Suprapubic skin (tissue), 4 donors: ENCODE data around the gene SPAG16. TPM values are rescaled to one million over a fixed set of nuclear protein-coding genes. Genes with fewer than 3 reads are reported as not detected.

Experiments
- DNase-seq, 2 donors: peaks; one replicate each; pipeline ENCODE4 v3.0.0-alpha.2; 2019; ENCODE audit warnings: low spot score in 2 of 2
- H3K27ac ChIP-seq: fragments of 200-600 bp; sonication (generic); one replicate; pipeline ENCODE4 v1.5.1; 2019
- H3K27me3 ChIP-seq: fragments of 200-600 bp; sonication (generic); one replicate; pipeline ENCODE4 v1.5.1; 2019
- H3K36me3 ChIP-seq: fragments of 200-600 bp; sonication (generic); one replicate; pipeline ENCODE4 v1.5.1; 2019
- H3K4me1 ChIP-seq: fragments of 200-600 bp; sonication (generic); one replicate; pipeline ENCODE4 v1.5.1; 2019
- H3K4me3 ChIP-seq: fragments of 200-600 bp; sonication (generic); one replicate; pipeline ENCODE4 v1.5.1; 2019; ENCODE audit warnings: mild to moderate bottlenecking
- H3K9me3 ChIP-seq: fragments of 200-600 bp; sonication (generic); one replicate; pipeline ENCODE4 v1.5.1; 2019
- EP300 ChIP-seq: sonication (generic); formaldehyde crosslinking; IDR thresholded peaks from one replicate; pipeline ENCODE4 v1.6.1; 2017; ENCODE audit warnings: antibody characterized with exemption
- POLR2A ChIP-seq, 2 donors: fragments of 450-650 bp; IDR thresholded peaks; one replicate each; pipeline ENCODE4 v1.6.1; 2017; ENCODE audit warnings: antibody characterized with exemption in 2 of 2, mild to moderate bottlenecking in 2 of 2, moderate library complexity in 2 of 2
- POLR2AphosphoS5 ChIP-seq, 3 donors: sonication (generic); formaldehyde crosslinking; IDR thresholded peaks; one replicate each; pipeline ENCODE4 v1.6.1; 2017; ENCODE audit warnings: antibody characterized with exemption in 3 of 3
- WGBS: methylation state at CpG from one replicate; pipeline ENCODE4 v1.1.5; 2018; 5-methylcytosine and 5-hydroxymethylcytosine counted together
- total RNA-seq, 4 donors: library from RNA; depleted of rRNA; stranded (reverse); fragments of >200 nt; gene quantifications; one replicate each; pipeline ENCODE4 v1.1.0, GENCODE V29; 2016
- TF ChIP-seq, protein P1 (sequence below), 2 donors: fragments of 200-600 bp in 1 of 2; fragments of 450-650 bp in 1 of 2; sonication (generic) in 1 of 2; IDR thresholded peaks; one replicate each; pipeline ENCODE4 v1.5.1; 2016 to 2019; ENCODE audit warnings: antibody characterized with exemption in 2 of 2, mild to moderate bottlenecking in 1 of 2, moderate library complexity in 1 of 2

SPAG16 gene
- total RNA-seq, 4 donors from 2014 or later = 17.5 to 31.4 (median 22.0) TPM

GRCh38 chr2:214100488-214100887, 816.2 kb downstream of the SPAG16 start:
- 80% methylated on average over 4 of the region's 4 CpGs for WGBS
- Histone ChIP-seq H3K4me1 (no peaks in the 10 kb centered on the region), H3K4me3 (no peak overlapping the region), H3K27me3 (no peaks in the 10 kb centered on the region), H3K9me3 (no peaks in the 10 kb centered on the region), H3K36me3 (no peaks in the 10 kb centered on the region), H3K27ac (no peak overlapping the region)
- no peak for DNase-seq
- TF ChIP-seq, protein P1, sequence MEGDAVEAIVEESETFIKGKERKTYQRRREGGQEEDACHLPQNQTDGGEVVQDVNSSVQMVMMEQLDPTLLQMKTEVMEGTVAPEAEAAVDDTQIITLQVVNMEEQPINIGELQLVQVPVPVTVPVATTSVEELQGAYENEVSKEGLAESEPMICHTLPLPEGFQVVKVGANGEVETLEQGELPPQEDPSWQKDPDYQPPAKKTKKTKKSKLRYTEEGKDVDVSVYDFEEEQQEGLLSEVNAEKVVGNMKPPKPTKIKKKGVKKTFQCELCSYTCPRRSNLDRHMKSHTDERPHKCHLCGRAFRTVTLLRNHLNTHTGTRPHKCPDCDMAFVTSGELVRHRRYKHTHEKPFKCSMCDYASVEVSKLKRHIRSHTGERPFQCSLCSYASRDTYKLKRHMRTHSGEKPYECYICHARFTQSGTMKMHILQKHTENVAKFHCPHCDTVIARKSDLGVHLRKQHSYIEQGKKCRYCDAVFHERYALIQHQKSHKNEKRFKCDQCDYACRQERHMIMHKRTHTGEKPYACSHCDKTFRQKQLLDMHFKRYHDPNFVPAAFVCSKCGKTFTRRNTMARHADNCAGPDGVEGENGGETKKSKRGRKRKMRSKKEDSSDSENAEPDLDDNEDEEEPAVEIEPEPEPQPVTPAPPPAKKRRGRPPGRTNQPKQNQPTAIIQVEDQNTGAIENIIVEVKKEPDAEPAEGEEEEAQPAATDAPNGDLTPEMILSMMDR (IDR thresholded peaks at IDR 0.05) = no peak
- TF ChIP-seq POLR2A (IDR thresholded peaks at IDR 0.05) = no peak
- TF ChIP-seq POLR2AphosphoS5 (IDR thresholded peaks at IDR 0.05) = no peak
- TF ChIP-seq EP300 = no peak

- no peak for DNase-seq
- 16% methylated on average over 5 of the region's 5 CpGs for WGBS
Measured at GRCh38 chr2:214103276-214104001, 819.2 kb downstream of the SPAG16 start.

DNA sequence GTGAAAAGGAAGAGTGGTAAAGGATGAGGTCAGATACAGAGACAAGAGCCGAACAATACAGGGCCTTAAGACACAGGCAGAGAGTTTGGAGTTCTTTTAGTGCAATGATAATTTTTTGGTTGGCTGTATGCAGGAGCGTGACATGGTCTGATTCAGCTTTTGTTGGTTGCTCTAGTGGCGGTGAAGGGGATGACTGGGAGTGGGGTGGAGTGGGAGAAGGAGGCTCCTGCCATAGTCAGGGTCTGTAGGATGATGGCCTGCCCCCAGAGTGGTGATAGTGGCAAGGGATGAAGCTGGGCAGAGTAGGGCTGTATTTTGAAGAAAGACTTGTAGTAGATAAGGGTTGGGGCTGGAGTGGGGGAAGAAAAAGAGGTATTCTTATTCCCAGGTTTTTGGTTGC, 820.0 kb downstream of the SPAG16 start:
- Histone ChIP-seq H3K4me3 (no peak overlapping the region), H3K36me3 (no peaks in the 10 kb centered on the region), H3K27ac (no peak overlapping the region), H3K4me1 (no peaks in the 10 kb centered on the region), H3K27me3 (no peaks in the 10 kb centered on the region), H3K9me3 (no peaks in the 10 kb centered on the region)
- 80% methylated on average over 3 of the region's 3 CpGs for WGBS
- TF ChIP-seq EP300 (no peak), POLR2AphosphoS5 (IDR thresholded peaks at IDR 0.05) (no peak), POLR2A (IDR thresholded peaks at IDR 0.05) (no peak)
- TF ChIP-seq, protein P1 (IDR thresholded peaks at IDR 0.05) = no peak
- DNase-seq = no peak

More at GRCh38 chr2:214103276-214104001, 819.2 kb downstream of the SPAG16 start:
- Histone ChIP-seq H3K36me3 (no peaks in the 10 kb centered on the region), H3K27me3 (no peaks in the 10 kb centered on the region), H3K4me1 (no peaks in the 10 kb centered on the region), H3K4me3 (no peak overlapping the region), H3K9me3 (no peaks in the 10 kb centered on the region), H3K27ac (no peak overlapping the region)
- TF ChIP-seq EP300 (no peak), POLR2A (IDR thresholded peaks at IDR 0.05) (no peak), POLR2AphosphoS5 (IDR thresholded peaks at IDR 0.05) (no peak)
- TF ChIP-seq, protein P1 (IDR thresholded peaks at IDR 0.05) = no peak

DNA sequence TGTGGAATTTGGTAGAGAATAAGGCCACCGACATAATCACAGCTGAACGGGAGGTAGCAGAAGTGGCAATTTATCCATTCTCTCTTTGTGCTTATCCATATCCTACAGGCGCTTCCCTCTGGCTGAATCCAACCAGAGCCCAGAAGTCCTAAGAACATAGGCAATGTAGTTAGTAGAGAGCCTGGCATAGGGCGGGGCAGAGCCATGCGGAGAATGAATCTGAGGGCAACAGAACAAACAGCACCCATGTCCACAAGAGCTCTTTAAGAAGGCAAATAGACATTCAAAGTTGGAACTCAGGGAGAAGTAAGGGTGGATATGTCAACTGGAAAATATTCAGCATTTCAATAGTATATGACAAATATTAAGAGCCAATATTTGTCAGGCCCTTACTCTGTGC, 820.7 kb downstream of the SPAG16 start:
- H3K36me3 ChIP-seq = no peaks in the 10 kb centered on the region
- DNase-seq = no peak
- no peak overlapping the region for H3K27ac ChIP-seq
- no peak for TF ChIP-seq EP300
- no peak for TF ChIP-seq POLR2AphosphoS5 (IDR thresholded peaks at IDR 0.05)
- TF ChIP-seq, protein P1 (IDR thresholded peaks at IDR 0.05) = no peak
- TF ChIP-seq POLR2A (IDR thresholded peaks at IDR 0.05) = no peak
- no peaks in the 10 kb centered on the region for H3K9me3 ChIP-seq
- H3K4me1 ChIP-seq = no peaks in the 10 kb centered on the region
- H3K4me3 ChIP-seq = no peak overlapping the region
- 93% methylated on average over 5 of the region's 5 CpGs for WGBS
- H3K27me3 ChIP-seq = no peaks in the 10 kb centered on the region

DNA sequence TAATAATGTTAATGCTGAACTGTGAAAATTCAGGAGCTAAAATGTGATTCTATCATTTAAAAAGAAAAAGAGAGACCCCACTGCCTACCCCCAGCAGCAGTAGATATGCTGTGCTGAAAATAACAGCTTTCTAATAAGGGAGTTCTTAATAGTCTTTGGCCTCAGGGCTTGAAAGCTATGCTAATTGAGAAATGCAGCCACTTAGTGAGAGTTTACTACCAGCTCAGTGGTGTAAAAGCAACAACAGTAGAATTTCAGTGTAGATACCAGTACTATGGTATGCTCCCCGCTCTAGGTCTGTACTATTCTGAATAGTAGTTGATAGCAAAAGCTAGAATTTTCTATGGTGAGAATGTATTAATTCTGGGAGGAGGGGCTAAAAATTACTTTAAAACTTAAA, 823.5 kb downstream of the SPAG16 start:
- H3K4me1 ChIP-seq = no peaks in the 10 kb centered on the region
- H3K27ac ChIP-seq = no peak overlapping the region
- no peak overlapping the region for H3K4me3 ChIP-seq
- H3K27me3 ChIP-seq = no peaks in the 10 kb centered on the region
- 76% methylated on average over 1 of the region's 1 CpG for WGBS
- no peaks in the 10 kb centered on the region for H3K9me3 ChIP-seq
- H3K36me3 ChIP-seq = no peaks in the 10 kb centered on the region
- no peak for DNase-seq
- TF ChIP-seq POLR2A (IDR thresholded peaks at IDR 0.05) = no peak
- TF ChIP-seq EP300 = no peak
- TF ChIP-seq POLR2AphosphoS5 (IDR thresholded peaks at IDR 0.05) = no peak
- TF ChIP-seq, protein P1 (IDR thresholded peaks at IDR 0.05) = no peak
